ENCODE data around the gene PHF3.

Gene PHF3

DNA sequence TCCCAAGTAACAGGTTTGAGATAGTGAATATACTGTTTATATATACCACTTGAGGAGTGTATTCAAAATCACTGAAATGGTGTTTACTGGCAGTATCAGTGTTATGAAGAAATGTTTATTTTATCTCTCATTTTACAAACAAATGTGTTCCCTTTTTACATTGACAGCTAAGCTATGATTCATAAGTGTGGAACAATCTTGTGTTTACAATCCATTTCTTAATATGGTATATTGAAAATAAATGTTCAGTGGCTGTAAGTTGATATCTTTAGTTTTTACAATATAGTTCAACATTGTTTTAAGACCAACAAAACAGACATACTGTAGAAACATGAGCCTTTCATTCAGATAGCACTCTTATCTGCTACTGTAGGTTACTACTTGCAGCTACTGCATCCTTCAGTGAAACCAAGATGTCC, 14.3 kb downstream of the PHF3 start:
- DNase-seq, result no peak

GRCh38 chr6:63652980-63653379, 17.4 kb downstream of the PHF3 start:
- no peak for DNase-seq

GRCh38 chr6:63660757-63661156, 25.2 kb downstream of the PHF3 start:
- DNase-seq, result no peak

DNA sequence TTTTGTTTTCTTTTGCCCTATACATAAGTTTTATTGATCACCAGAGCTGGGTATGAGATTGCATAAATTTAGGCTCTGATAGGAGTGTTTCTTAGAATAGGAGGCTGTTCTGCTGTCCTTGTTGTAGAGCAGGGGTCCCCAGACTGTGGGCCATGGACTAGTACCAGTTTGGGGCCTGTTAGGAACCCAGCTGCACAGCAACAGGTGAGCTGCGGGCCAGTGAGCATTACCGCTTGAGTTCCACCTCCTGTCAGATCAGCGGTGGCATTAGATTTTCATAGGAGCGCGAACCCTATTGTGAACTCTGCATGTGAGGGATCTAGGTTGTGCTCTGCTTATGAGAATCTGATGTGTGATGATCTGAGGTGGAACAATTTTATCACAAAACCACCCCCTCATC, 26.2 kb downstream of the PHF3 start:
- no peak for DNase-seq

DNA sequence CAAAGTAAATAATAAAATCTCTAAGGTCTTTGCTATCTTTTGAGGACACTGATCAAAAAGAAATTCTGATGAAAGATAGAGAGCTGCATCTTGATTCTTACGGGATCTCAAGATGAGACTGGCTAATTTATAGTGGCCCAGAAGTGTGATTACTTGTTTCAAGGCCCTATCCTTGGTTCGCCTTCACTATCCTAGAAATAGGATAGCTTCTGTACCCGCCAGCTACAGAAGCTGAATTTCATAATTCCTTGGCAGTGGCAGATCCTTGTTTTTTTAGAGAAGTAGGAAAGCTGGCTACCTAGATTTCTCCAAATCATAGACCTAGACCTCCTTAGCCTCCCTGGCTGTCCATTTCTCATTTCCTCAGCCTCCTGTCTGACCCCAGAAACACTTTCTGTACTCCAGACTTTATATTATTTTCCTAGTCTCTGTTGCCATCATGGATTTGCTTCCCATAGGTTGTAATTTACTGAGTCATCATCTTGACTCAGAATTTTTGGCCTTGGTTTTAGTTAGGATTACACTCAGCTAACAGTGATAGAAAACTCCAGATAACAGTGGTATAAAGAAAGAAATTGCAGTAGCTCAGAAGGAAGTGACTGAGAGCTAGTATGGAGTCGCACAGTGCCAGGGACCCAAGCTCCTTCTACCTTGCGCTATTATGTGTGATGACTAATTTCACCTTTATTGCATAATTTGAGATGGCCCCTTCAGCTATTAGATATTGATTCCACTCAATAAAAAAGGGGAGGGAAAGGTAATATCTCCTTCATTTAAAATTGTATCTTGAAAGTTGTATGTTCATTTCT, 27.7 kb downstream of the PHF3 start:
- no peak for DNase-seq

DNA sequence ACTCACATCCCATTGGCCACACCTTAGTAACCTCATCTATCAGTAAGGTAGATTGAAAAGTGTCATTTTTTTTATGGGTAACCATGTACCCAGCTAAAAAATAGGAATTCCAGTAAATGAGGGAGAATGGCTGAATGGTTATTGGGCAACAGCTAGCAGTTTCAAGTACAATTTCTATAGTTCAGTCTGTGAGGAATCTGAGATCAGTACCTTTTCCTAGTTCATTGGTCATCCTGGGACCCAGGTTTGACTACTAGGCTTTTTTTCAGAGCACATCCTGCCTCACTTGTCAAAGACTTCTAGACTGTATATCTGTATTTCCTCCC, 28.3 kb downstream of the PHF3 start:
- no peak for DNase-seq

GRCh38 chr6:63671098-63671754, 35.6 kb downstream of the PHF3 start:
- DNase-seq, result no peak

DNA sequence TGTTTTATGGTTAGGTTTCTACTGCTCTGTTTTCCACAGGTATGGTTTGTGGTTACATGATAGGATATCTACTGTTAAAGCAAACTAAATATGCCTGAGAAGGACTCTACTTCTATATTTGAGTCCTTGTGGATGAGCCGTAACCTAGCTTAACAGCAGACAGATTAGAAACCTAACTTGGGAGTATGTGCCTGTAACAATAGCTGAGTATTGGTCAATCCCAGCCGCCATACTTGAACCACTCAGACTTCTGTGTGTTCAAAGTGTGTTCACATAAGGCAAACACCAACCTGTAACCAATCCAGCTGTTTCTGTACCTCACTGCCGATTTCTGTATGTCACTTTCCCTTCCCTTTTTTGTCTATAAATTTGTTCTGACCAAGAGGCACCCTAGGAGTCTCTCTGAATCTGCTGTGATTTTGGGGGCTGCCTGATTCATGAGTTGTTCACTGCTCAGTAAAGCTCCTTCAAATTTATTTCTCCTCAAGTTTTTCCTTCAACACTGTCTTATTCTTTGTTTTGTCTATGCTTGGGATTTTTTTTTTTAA, 37.1 kb downstream of the PHF3 start:
- no peak for DNase-seq

DNA sequence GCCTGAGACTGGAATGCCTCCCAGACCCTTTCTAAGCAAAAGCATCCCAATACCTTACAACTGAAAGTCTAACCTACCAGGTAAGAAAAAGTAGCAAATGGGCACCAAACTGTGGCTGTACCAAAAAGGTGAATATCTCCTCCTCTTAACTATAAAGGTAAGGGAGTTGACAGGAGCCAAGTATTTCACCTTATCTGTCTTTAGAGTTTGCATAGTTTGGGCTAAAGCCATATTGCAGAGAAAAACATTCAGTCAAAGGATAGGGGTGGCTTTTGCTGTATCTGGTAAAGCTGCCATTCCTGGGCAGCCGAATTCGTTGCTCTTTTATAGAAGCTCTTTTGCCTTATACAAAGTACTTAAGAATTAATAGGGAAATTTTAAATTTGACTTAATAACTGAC, 38.1 kb downstream of the PHF3 start:
- no peak for DNase-seq

- no peak for DNase-seq
Observed at GRCh38 chr6:63674635-63675034, 39.0 kb downstream of the PHF3 start.

- DNase-seq, result no peak
Observed at GRCh38 chr6:63675138-63675537, 39.5 kb downstream of the PHF3 start.

DNA sequence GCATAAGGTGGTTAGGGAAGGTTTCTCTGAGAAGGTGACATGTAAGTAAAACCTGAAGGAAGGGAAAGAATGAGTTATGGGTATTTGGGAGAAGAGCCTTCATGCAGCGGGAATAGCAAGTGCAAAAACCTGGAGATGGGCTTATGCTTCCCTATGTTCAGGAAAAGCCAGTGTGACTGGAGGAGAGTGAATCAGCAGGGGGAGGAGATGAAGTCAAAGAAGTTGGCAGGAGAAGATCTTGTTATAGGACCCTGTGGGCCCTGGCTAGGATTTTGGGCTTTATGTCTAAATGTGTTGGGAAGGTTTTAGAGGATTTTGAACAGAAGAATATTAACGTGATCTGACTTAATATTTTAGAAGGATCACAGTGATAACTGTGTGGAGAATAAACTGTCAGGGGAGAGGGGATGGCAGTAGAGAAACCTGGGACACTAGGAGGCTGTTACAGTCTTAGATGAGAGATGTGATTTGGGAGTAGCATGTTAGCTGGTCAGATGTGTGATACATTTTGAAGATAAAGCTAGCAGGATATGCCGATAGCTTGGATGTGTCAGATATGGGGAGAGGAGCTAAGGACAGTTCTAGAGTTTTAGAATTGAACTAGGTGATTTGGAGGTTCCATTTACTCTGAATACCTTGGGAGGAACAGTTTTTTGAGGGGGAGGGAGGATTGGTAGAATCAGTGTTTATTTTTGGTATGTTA, 41.0 kb downstream of the PHF3 start:
- no peak for DNase-seq

DNA sequence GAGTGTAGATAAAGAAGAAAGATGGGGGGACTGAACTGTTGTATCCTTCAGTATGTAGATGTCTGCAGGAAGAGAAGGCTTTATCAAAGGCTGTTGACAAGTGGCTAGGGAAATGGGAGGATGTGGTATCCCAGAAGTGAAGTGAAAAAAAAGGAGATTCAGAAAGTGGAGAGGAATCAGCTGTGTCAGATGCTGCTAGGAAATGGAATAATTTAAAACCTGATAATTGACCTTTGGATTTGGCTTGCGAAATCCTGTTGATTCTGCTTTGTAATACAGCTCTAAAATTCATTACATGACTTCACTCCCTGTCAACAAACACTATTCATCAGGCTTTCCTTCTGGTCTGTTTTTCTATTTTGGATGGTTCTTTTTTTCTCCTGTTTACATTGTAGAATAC, 41.7 kb downstream of the PHF3 start:
- DNase-seq, result no peak

DNA sequence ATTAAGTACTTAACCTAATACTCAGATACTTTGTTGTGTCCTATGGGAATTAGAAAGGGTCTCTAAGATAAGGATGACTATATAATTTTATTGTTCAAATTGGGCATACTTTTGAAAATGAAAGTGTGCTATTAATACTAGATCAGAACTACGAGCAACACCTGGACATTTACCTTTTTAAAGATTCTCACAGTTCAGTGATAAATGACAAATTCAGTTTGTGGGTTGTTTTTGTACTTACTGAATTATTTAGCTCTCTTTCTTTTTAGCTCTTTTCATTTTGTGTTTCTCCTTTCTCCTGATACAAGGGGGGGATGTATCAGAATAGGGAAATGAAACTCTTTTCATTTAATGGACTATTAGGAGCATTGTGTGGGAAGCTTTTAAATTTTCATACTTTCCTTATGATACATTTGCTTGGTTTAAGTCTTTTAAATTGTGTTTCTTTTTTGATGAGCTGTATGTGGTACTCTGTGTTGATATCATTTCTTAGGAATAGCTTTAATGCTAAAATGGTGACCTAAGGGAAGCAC, 47.5 kb downstream of the PHF3 start:
- DNase-seq, result no peak

GRCh38 chr6:63685446-63686379, 50.1 kb downstream of the PHF3 start:
- no peak for DNase-seq

GRCh38 chr6:63689421-63689820, 53.8 kb downstream of the PHF3 start:
- DNase-seq, result no peak

- DNase-seq, result no peak
Observed at GRCh38 chr6:63690221-63690620, 54.6 kb downstream of the PHF3 start.

GRCh38 chr6:63705707-63706106, 70.1 kb downstream of the PHF3 start:
- no peak for DNase-seq

GRCh38 chr6:63706630-63707029, 71.0 kb downstream of the PHF3 start:
- DNase-seq, result no peak

- no peak for DNase-seq
Observed at GRCh38 chr6:63708631-63709030, 73.0 kb downstream of the PHF3 start.

- DNase-seq, result no peak
Observed at GRCh38 chr6:63709148-63709547, 73.5 kb downstream of the PHF3 start.

DNA sequence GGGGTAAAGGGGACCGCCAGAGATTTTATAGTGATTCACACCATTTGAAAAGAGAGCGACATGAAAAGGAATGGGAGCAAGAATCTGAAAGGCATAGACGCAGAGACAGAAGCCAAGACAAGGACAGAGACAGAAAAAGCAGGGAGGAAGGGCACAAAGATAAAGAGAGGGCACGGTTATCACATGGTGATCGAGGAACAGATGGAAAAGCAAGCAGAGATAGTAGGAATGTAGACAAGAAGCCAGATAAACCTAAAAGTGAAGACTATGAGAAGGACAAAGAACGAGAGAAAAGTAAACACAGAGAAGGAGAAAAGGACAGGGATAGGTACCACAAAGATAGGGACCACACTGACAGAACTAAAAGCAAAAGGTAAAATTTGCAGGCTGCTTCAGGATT, 77.7 kb downstream of the PHF3 start:
- no peak for DNase-seq

DNA sequence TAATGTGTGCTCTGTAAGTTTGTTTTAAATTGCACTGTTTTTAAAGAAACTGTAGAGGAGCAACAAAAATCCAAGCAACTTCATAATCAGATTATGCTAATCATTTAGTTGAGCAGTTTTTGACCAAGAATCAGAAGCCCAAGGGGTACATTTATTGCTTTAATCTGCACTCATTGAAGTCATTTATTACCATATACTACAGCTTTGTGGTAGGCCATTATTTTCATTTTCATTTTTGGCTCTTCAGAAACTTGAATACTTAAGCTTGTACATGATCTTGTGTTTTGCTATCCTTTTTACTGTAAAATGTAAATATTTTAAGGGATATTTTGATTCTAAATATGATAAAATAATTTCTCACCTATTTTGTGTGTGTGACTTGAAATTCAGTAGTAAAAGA, 78.5 kb downstream of the PHF3 start:
- no peak for DNase-seq

Measured in NCI-H1417 treated with DMSO at 0.1 percent for 48 hours (cell line).